ENCODE measurements around the gene CCDC190.

GRCh38 chr1:162832470-162832869, 28.5 kb downstream of the CCDC190 start:
- TF ChIP-seq EZH2 (IDR thresholded peaks at IDR 0.05; ENCODE audit: borderline replicate concordance, low read depth, low read length, severe bottlenecking), result no peak
- TF ChIP-seq CTCF (IDR thresholded peaks at IDR 0.05; ENCODE audit: borderline replicate concordance, extremely low read depth, low read length, poor library complexity, severe bottlenecking), result no peak
